Measurements from ENCODE around the gene JUND. TPM values are rescaled to one million over a fixed set of nuclear protein-coding genes. Genes with fewer than 3 reads are reported as not detected.

The JUND gene
- total and polyA plus RNA-seq, 4 donors, result 12.8 to 103 (median 41.8) TPM

GRCh38 chr19:18234194-18234593, 47.2 kb downstream of the JUND start:
- peaks cover 0 to 6% (median 0%) of the 10 kb centered on the region in 4 donors for H3K27me3 ChIP-seq (ENCODE audit: control insufficient read depth in 4 of 4, insufficient read depth in 4 of 4, low read length in 3 of 4)
- no peak for TF ChIP-seq REST (IDR thresholded peaks at IDR 0.05)
- no peak for TF ChIP-seq JUND (IDR thresholded peaks at IDR 0.05)
- TF ChIP-seq CTCF (IDR thresholded peaks at IDR 0.05; ENCODE audit: low read depth, low read length, missing input control), result no peak
- TF ChIP-seq ATF3 (IDR thresholded peaks at IDR 0.05), result no peak
- TF ChIP-seq ZBTB33 (IDR thresholded peaks at IDR 0.05), result no peak
- no peak for TF ChIP-seq SP1 (IDR thresholded peaks at IDR 0.05)
- TF ChIP-seq HNF4A (conservative IDR thresholded peaks at IDR 0.05), result no peak
- no peak for TF ChIP-seq MAX (IDR thresholded peaks at IDR 0.05)
- TF ChIP-seq HNF4G (IDR thresholded peaks at IDR 0.05), result no peak
- no peak for TF ChIP-seq GABPA (IDR thresholded peaks at IDR 0.05 in 1 of 2, conservative IDR thresholded peaks at IDR 0.05 in 1 of 2)

GRCh38 chr19:18233224-18233825, 48.1 kb downstream of the JUND start:
- no peak for TF ChIP-seq HNF4G (IDR thresholded peaks at IDR 0.05)
- TF ChIP-seq YY1 (IDR thresholded peaks at IDR 0.05), result no peak
- TF ChIP-seq REST (IDR thresholded peaks at IDR 0.05), result peak; percentile 99
- no peak for TF ChIP-seq ATF3 (IDR thresholded peaks at IDR 0.05)
- no peak for TF ChIP-seq EGR1 (IDR thresholded peaks at IDR 0.05; ENCODE audit: low read depth in 2 of 2)
- TF ChIP-seq RAD21 (IDR thresholded peaks at IDR 0.05), result no peak
- Histone ChIP-seq H3K4me1 (ENCODE audit: control insufficient read depth in 4 of 4, insufficient read depth in 4 of 4, low read length in 3 of 4) (no peaks in the 10 kb centered on the region), H3K27me3 (ENCODE audit: control insufficient read depth in 4 of 4, insufficient read depth in 4 of 4, low read length in 3 of 4) (peaks cover 0 to 6% (median 0%) of the 10 kb centered on the region in 4 donors), H3K9ac (ENCODE audit: low read depth in 1 of 2, low read length in 2 of 2) (no peak overlapping the region), H3K36me3 (ENCODE audit: control insufficient read depth in 4 of 4, insufficient read depth in 3 of 4, low read depth in 1 of 4, low read length in 3 of 4) (no peaks in the 10 kb centered on the region), H3K4me3 (ENCODE audit: low read depth in 1 of 3, low read length in 3 of 3) (no peak overlapping the region), H3K9me3 (ENCODE audit: control insufficient read depth in 4 of 4, low read length in 3 of 4) (peaks cover 0 to 7% (median 6%) of the 10 kb centered on the region in 4 donors), H3K27ac (ENCODE audit: low read depth in 1 of 2, low read length in 2 of 2) (no peak overlapping the region)
- 21% methylated on average over 37 of the region's 37 CpGs for WGBS
- peak; percentile 57 for DNase-seq (ENCODE audit: low spot score)

More at GRCh38 chr19:18234194-18234593, 47.2 kb downstream of the JUND start:
- H3K9me3 ChIP-seq (ENCODE audit: control insufficient read depth in 4 of 4, low read length in 3 of 4), result peaks cover 0 to 7% (median 6%) of the 10 kb centered on the region in 4 donors
- H3K4me3 ChIP-seq (ENCODE audit: low read depth in 1 of 3, low read length in 3 of 3), result no peak overlapping the region
- WGBS, result 35% methylated on average over 6 of the region's 6 CpGs
- no peaks in the 10 kb centered on the region for H3K36me3 ChIP-seq (ENCODE audit: control insufficient read depth in 4 of 4, insufficient read depth in 3 of 4, low read depth in 1 of 4, low read length in 3 of 4)
- no peak for DNase-seq (ENCODE audit: low spot score)
- H3K27ac ChIP-seq (ENCODE audit: low read depth in 1 of 2, low read length in 2 of 2), result no peak overlapping the region
- H3K9ac ChIP-seq (ENCODE audit: low read depth in 1 of 2, low read length in 2 of 2), result no peak overlapping the region
- no peaks in the 10 kb centered on the region for H3K4me1 ChIP-seq (ENCODE audit: control insufficient read depth in 4 of 4, insufficient read depth in 4 of 4, low read length in 3 of 4)
